Astrocyte (in vitro differentiated cells and primary cell): ENCODE data around the gene HOXA1.

Experiments
- EZH2 ChIP-seq: IDR thresholded peaks from 2 replicates; pipeline ENCODE4 v1.6.1; 2012; ENCODE audit warnings: mild to moderate bottlenecking, low read length, inconsistent platforms; ENCODE audit not compliant: insufficient read depth
- TF ChIP-seq, protein P1 (sequence below): IDR thresholded peaks from 2 replicates; pipeline ENCODE4 v1.5.1; 2011; ENCODE audit warnings: low read depth, mild to moderate bottlenecking, inconsistent platforms, low read length, moderate library complexity; ENCODE audit not compliant: insufficient read depth

DNA sequence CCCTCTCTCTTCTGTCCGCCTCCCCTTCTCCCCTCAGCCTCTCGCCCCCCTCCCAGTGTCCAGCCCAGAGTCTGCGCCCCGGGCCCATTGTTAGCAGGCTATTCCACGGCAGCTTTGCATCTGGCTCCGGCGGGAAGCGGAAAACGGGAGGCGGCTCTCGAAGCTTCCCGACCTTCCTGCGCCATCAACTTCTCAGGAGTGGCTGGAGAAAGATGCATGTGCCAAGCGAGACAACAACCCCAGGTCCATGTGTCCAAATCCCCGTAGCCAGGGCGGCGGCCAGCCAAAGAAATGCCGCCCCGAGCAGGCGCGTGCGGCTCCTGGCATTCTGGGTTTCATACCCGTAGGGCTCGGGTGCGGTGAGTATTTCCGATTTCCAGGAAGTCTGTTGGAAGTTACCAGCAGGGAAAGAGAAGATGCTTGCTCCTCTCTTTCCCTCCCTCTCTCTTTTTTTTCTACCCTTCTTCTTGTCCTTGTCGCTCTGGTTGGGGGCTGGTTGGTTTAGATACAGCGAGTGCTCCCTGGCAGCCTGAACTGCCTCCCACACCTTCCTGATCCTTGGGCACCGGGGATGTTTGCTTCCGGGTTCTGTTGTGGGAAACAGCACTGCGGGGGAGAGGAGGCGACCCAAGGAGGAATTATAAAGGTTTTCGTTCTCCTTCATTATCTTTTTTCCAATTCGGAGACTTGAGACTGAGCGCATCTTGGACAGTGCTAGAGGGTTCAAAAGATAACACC lies 7.9 kb upstream of the HOXA1 start:
- peak; percentile 79 for TF ChIP-seq EZH2
- TF ChIP-seq, protein P1, sequence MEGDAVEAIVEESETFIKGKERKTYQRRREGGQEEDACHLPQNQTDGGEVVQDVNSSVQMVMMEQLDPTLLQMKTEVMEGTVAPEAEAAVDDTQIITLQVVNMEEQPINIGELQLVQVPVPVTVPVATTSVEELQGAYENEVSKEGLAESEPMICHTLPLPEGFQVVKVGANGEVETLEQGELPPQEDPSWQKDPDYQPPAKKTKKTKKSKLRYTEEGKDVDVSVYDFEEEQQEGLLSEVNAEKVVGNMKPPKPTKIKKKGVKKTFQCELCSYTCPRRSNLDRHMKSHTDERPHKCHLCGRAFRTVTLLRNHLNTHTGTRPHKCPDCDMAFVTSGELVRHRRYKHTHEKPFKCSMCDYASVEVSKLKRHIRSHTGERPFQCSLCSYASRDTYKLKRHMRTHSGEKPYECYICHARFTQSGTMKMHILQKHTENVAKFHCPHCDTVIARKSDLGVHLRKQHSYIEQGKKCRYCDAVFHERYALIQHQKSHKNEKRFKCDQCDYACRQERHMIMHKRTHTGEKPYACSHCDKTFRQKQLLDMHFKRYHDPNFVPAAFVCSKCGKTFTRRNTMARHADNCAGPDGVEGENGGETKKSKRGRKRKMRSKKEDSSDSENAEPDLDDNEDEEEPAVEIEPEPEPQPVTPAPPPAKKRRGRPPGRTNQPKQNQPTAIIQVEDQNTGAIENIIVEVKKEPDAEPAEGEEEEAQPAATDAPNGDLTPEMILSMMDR = no peak
